WERI-Rb-1 (cell line): ENCODE data around the gene KLF12.
A peak's percentile ranks its signal among the peaks of the same experiment; 100 is the strongest.

Experiments used
- DNase-seq: peaks from one replicate; pipeline ENCODE4 v3.0.0-alpha.2; 2020
- H3K27ac ChIP-seq: fragments of 250-450 bp; sonication (Bioruptor Pico); 2 replicates; pipeline ENCODE4 v1.5.1; 2020; ENCODE audit warnings: mild to moderate bottlenecking, moderate library complexity
- H3K27me3 ChIP-seq: fragments of 250-450 bp; sonication (Bioruptor Pico); 2 replicates; pipeline ENCODE4 v1.5.1; 2021; ENCODE audit warnings: mild to moderate bottlenecking, low read depth, moderate library complexity; ENCODE audit not compliant: insufficient read depth, severe bottlenecking
- H3K36me3 ChIP-seq: fragments of 250-450 bp; sonication (Bioruptor Pico); 2 replicates; pipeline ENCODE4 v1.5.1; 2020; ENCODE audit warnings: mild to moderate bottlenecking, moderate library complexity
- H3K4me3 ChIP-seq: 2 replicates; pipeline ENCODE4 v1.5.1; 2011; ENCODE audit warnings: low read depth, mild to moderate bottlenecking, control low read depth, low read length
- H3K9me3 ChIP-seq: fragments of 250-450 bp; sonication (Bioruptor Pico); 2 replicates; pipeline ENCODE4 v1.5.1; 2021; ENCODE audit warnings: mild to moderate bottlenecking, moderate library complexity; ENCODE audit not compliant: severe bottlenecking
- TF ChIP-seq, protein P1 (sequence below): IDR thresholded peaks from 2 replicates; pipeline ENCODE4 v1.5.1; 2011; ENCODE audit warnings: low read depth, mild to moderate bottlenecking, control low read depth, inconsistent platforms, low read length

Gene KLF12

DNA sequence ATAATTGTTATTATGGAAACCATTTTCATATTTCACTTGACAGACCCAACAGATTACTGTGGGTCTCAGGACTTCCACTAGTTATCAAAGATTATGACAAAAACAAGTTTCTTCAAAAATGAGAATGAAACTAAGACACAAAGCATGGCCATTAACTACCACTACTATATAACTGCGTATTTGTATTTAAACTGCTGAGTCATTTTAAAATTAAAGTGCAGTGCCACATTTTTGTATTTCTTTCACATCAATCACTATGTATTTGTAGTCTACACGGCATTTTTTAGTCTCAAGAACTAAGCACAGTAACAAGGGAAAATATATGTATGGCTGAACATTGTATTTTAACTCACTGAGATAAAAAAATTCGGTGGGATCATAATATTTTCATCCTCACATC, 10.1 kb upstream of the KLF12 start:
- Histone ChIP-seq H3K27ac (no peak overlapping the region), H3K9me3 (no peaks in the 10 kb centered on the region), H3K27me3 (no peaks in the 10 kb centered on the region), H3K36me3 (no peaks in the 10 kb centered on the region), H3K4me3 (no peak overlapping the region)
- no peak for DNase-seq
- TF ChIP-seq, protein P1, sequence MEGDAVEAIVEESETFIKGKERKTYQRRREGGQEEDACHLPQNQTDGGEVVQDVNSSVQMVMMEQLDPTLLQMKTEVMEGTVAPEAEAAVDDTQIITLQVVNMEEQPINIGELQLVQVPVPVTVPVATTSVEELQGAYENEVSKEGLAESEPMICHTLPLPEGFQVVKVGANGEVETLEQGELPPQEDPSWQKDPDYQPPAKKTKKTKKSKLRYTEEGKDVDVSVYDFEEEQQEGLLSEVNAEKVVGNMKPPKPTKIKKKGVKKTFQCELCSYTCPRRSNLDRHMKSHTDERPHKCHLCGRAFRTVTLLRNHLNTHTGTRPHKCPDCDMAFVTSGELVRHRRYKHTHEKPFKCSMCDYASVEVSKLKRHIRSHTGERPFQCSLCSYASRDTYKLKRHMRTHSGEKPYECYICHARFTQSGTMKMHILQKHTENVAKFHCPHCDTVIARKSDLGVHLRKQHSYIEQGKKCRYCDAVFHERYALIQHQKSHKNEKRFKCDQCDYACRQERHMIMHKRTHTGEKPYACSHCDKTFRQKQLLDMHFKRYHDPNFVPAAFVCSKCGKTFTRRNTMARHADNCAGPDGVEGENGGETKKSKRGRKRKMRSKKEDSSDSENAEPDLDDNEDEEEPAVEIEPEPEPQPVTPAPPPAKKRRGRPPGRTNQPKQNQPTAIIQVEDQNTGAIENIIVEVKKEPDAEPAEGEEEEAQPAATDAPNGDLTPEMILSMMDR: no peak

DNA sequence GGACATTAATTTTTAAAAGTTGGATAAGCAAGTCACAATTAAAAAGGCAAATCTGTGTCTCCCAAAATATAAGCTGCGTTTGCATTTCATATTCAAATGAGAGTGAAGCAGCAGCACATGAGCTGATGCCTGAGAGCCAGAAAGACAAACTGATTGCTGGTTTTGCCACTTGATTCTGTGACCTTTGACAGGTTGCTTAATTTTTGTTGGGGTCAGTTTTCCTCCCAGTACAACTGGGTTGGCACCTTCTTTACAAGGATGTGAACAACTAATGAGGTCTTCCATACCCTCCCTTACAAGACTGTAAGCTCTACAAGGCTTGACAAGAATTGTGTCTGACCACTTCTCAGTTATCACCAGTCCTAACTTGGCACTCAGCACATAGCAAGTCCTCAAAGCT, 8.1 kb upstream of the KLF12 start:
- Histone ChIP-seq H3K36me3 (no peaks in the 10 kb centered on the region), H3K27ac (no peak overlapping the region), H3K9me3 (no peaks in the 10 kb centered on the region), H3K4me3 (no peak overlapping the region), H3K27me3 (no peaks in the 10 kb centered on the region)
- no peak for DNase-seq
- TF ChIP-seq, protein P1: no peak

DNA sequence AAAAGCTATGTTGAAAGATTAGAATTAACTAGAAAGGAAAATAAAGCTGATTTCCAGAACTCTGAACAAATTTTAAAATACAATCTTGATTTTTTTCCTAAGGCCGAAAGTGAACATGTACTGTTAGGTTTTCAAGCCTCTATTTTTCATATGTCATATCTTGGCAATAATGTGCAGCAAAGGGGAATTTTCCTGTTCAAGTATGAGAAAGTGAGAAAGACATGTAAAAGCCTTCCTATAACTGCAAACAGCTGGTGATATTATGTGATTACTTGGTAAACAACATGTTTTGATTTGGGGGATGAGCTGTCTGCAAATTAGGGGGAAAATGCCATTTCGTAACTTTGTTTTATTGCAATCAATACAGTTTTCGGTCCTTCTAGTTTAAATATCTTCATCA, 4.0 kb upstream of the KLF12 start:
- TF ChIP-seq, protein P1: no peak
- H3K9me3 ChIP-seq: no peaks in the 10 kb centered on the region
- no peaks in the 10 kb centered on the region for H3K27me3 ChIP-seq

DNA sequence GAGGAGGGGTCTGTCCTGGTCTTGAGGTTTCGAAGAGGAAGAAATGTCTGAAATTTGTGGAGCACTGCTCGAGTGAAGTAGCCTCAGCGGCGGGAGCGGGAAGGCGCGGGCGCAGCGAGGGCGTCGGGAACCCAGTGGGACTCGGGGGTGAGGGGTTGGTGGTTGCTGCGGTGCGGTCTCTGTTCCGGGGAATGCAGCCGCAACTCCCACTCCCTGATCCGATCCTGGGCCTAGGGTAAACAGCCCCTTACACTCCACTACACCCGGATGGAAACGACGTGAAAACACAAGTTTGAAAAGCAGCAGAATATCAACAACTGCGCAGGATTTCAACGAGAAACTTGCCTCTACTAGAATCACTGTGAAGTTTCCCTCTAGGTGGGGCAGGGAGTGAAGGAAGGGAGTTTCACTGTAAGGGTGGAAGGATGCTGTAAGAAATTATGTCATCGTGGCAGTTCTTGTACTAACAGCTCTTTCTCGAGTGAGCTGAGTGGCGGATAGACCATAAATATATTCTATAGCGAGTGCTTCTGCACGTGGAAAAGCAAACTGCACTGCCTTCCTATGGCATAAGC, 2.0 kb upstream of the KLF12 start:
- H3K27me3 ChIP-seq: no peaks in the 10 kb centered on the region
- H3K27ac ChIP-seq: peak overlapping the region; percentile 89
- H3K4me3 ChIP-seq: peak overlapping the region; percentile 86
- DNase-seq: peak; percentile 15
- TF ChIP-seq, protein P1: no peak
- H3K36me3 ChIP-seq: no peaks in the 10 kb centered on the region
- H3K9me3 ChIP-seq: no peaks in the 10 kb centered on the region

More for the DNA sequence above, 4.0 kb upstream of the KLF12 start:
- Histone ChIP-seq H3K36me3 (no peaks in the 10 kb centered on the region), H3K4me3 (no peak overlapping the region), H3K27ac (no peak overlapping the region)
- no peak for DNase-seq

DNA sequence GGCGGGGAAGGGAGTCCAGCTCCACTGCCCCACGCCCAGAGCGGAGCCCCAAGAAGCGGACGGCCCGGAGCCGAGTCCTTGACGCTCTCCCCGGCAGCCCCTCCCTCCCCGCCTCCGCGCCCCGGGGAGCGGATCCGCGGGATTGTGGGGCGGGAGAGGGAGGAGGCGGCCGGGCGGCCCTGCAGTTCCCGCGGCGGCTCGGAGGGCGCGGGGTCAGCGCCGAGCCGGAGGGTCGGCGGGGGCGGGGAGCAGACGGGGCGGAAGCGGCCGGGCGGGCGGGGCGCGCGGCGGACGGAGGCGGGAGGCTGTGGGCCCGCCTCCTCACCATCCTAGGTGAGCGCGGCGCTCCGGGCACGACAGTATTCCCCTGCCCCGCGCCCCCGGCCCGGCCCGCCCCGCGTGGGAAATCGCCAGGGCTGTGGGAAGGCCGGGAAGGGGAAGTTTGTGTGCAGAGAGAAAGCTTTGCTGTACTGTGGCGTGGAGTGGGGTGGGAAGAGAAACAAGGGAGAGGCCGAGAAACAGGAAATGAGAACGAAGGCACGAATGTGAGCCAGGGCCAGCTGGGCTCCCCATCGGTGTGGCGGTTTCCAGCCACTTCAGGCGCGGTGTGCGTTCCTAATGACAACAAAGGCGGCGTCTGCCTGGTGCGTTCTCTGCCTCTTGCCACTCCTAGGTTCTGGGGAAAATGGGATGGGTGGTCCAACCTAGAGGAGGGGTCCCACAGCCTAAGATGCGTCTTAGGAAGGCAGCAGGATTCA, 1.3 kb upstream of the KLF12 start:
- Histone ChIP-seq H3K36me3 (no peaks in the 10 kb centered on the region), H3K27ac (peak overlapping the region; percentile 89), H3K4me3 (peak overlapping the region; percentile 86), H3K9me3 (no peaks in the 10 kb centered on the region), H3K27me3 (no peaks in the 10 kb centered on the region)
- TF ChIP-seq, protein P1: no peak
- peak; percentile 72 for DNase-seq
